ENCODE measurements around the gene CYB561D2. TPM values are rescaled to one million over a fixed set of nuclear protein-coding genes. Genes with fewer than 3 reads are reported as not detected.

CYB561D2 gene
- total and polyA plus RNA-seq, 10 of the 15 experiments (the other 5 are each of a cell fraction or from before 2014, with no cell fraction given) = 7.6 to 39.2 (median 18.8) TPM

GRCh38 chr3:50393061-50393460, 42.4 kb downstream of the CYB561D2 start (continued):
- TF ChIP-seq CEBPZ (IDR thresholded peaks at IDR 0.05; ENCODE audit: low read depth, low read length) = no peak

- no peak for DNase-seq (ENCODE audit: low read depth, low spot score)
- Histone ChIP-seq H4K20me1 (ENCODE audit: control insufficient read depth, insufficient read depth) (no peaks in the 10 kb centered on the region), H3K27me3 (replicated peaks in 1 of 2; ENCODE audit: control insufficient read depth in 2 of 2, insufficient read depth in 2 of 2, low read length in 1 of 2) (no peaks in the 10 kb centered on the region; a peak in 3 of 4 replicates), H3K27ac (ENCODE audit: control insufficient read depth, insufficient read depth) (no peak overlapping the region), H3K4me2 (ENCODE audit: control insufficient read depth, insufficient read depth) (no peak overlapping the region), H2AFZ (ENCODE audit: control insufficient read depth, low read depth, low read length) (no peak overlapping the region), H3K4me1 (ENCODE audit: control insufficient read depth, insufficient read depth, low read length) (no peaks in the 10 kb centered on the region), H3K9ac (ENCODE audit: control insufficient read depth, insufficient read depth, low read length) (no peak overlapping the region), H3K4me3 (no peak overlapping the region), H3K79me2 (ENCODE audit: control insufficient read depth, insufficient read depth, low read length) (no peaks in the 10 kb centered on the region), H3K9me3 (replicated peaks; ENCODE audit: control insufficient read depth, insufficient read depth, low read length) (no peaks in the 10 kb centered on the region), H3K36me3 (ENCODE audit: control insufficient read depth in 2 of 2, insufficient read depth in 2 of 2, low read length in 1 of 2) (no peaks in the 10 kb centered on the region)
- POLR2A ChIA-PET = no interaction called here
- SMC1A ChIA-PET (ENCODE audit: uncharacterized antibody, unreplicated experiment) = no interaction called here
- RAD21 ChIA-PET (ENCODE audit: unreplicated experiment) = no interaction called here
- no TSS peak for BruUV-seq (replicated peaks)
- intact Hi-C loops (cut with micrococcal nuclease; ENCODE audit: unreplicated experiment) = no loop called here
- in situ Hi-C loops (cut with MboI) = no loop called here
- no peak for FAIRE-seq
- WGBS (ENCODE audit: insufficient coverage, insufficient replicate concordance, low lambda C conversion rate, missing lambda C conversion rate) = 42% methylated on average over 10 of the region's 10 CpGs
- TF ChIP-seq CEBPZ (IDR thresholded peaks at IDR 0.05; ENCODE audit: low read depth, low read length) = no peak
- TF ChIP-seq EED (IDR thresholded peaks at IDR 0.05; ENCODE audit: low read depth) = no peak
- TF ChIP-seq CREB1 (IDR thresholded peaks at IDR 0.05; ENCODE audit: low read depth) = no peak
- TF ChIP-seq ELK1 (IDR thresholded peaks at IDR 0.05; ENCODE audit: low read depth, low read length) = no peak
- no peak for TF ChIP-seq NFXL1 (IDR thresholded peaks at IDR 0.05; ENCODE audit: borderline replicate concordance)
- no peak for TF ChIP-seq RELA (IDR thresholded peaks at IDR 0.05; ENCODE audit: borderline replicate concordance, partially characterized antibody)
- no peak for TF ChIP-seq ZSCAN29 (IDR thresholded peaks at IDR 0.05)
- no peak for TF ChIP-seq CHD4 (IDR thresholded peaks at IDR 0.05)
- no peak for TF ChIP-seq HDAC2 (IDR thresholded peaks at IDR 0.05)
- no peak for TF ChIP-seq SPI1 (IDR thresholded peaks at IDR 0.05; ENCODE audit: borderline replicate concordance, insufficient read depth, low read depth, low read length)
- ATAC-seq = no peak
- CTCF ChIA-PET = no interaction called here
These were observed 44.6 kb downstream of the CYB561D2 start for GRCh38 chr3:50395070-50395860.

All from GM12878 (cell line).